Kidney glomerular epithelial cell (primary cell): ENCODE measurements around the gene FBXO24.
"Not testable (repeated sequence)": the region's sequence is repeated elsewhere in the genome, so short reads cannot be mapped to it uniquely, and the experiment has no call there.

ENCODE experiments used
- DNase-seq: peaks from one replicate; lab custom pipeline; 2025; lab: John Stamatoyannopoulos, UW

Gene FBXO24

GRCh38 chr7:100586266-100587025, at the start of gene FBXO24:
Gene FBXO24 (plus strand): TSS chr7:100586328. CDS start chr7:100586626, 298 bp downstream.
- peak; percentile 100 for DNase-seq

- not testable (repeated sequence) for DNase-seq
Measured at GRCh38 chr7:100536695-100537094, 49.4 kb upstream of the FBXO24 start.

- DNase-seq = no peak
Measured at GRCh38 chr7:100538348-100538653, 47.8 kb upstream of the FBXO24 start.

GRCh38 chr7:100538654-100539435, 47.3 kb upstream of the FBXO24 start, which contains the start of gene AGFG2:
Gene AGFG2 (plus strand): TSS chr7:100539203. CDS start chr7:100539347, 144 bp downstream.
- DNase-seq = peak; percentile 98

- DNase-seq = no peak
Measured at GRCh38 chr7:100539436-100540006, 46.6 kb upstream of the FBXO24 start.

GRCh38 chr7:100540073-100540723, 45.9 kb upstream of the FBXO24 start:
- peak; percentile 20 for DNase-seq

GRCh38 chr7:100541309-100541708, 44.8 kb upstream of the FBXO24 start:
- not testable (repeated sequence) for DNase-seq

- no peak for DNase-seq
Measured at GRCh38 chr7:100543586-100543985, 42.5 kb upstream of the FBXO24 start.

- DNase-seq = no peak
Measured at GRCh38 chr7:100544386-100544785, 41.7 kb upstream of the FBXO24 start.

GRCh38 chr7:100544967-100545359, 41.2 kb upstream of the FBXO24 start:
- no peak for DNase-seq

GRCh38 chr7:100545360-100546128, 40.6 kb upstream of the FBXO24 start:
- DNase-seq = peak; percentile 88

GRCh38 chr7:100546129-100546925, 39.8 kb upstream of the FBXO24 start:
- DNase-seq = peak; percentile 42

- DNase-seq = no peak
Measured at GRCh38 chr7:100546926-100547800, 39.0 kb upstream of the FBXO24 start.

- peak; percentile 14 for DNase-seq
Measured at GRCh38 chr7:100547872-100548271, 38.3 kb upstream of the FBXO24 start.

GRCh38 chr7:100548446-100548845, 37.7 kb upstream of the FBXO24 start:
- DNase-seq = not testable (repeated sequence)

GRCh38 chr7:100552532-100552931, 33.6 kb upstream of the FBXO24 start:
- no peak for DNase-seq

- DNase-seq = no peak
Measured at GRCh38 chr7:100553032-100553431, 33.1 kb upstream of the FBXO24 start.

- DNase-seq = no peak
Measured at GRCh38 chr7:100555701-100556100, 30.4 kb upstream of the FBXO24 start.

- DNase-seq = no peak
Measured at GRCh38 chr7:100556541-100556940, 29.6 kb upstream of the FBXO24 start.

GRCh38 chr7:100559127-100559526, 27.0 kb upstream of the FBXO24 start:
- no peak for DNase-seq
